IPS-11a (cell line): ENCODE measurements around the gene WDR77.

Source experiments
- H3K4me3 ChIP-seq: one replicate; pipeline ENCODE4 v1.5.1; 2013; ENCODE audit warnings: low read depth, low read length, control low read depth

Gene WDR77

GRCh38 chr1:111448918-111449702, at the start of gene WDR77, which contains the start of gene ATP5PB:
Gene WDR77 (minus strand): TSS chr1:111449256. CDS start chr1:111449169, 87 bp downstream.
Gene ATP5PB (plus strand): TSS chr1:111449464. CDS start chr1:111449542, 78 bp downstream.
- peak within 1 kb of the TSS; percentile 88 for H3K4me3 ChIP-seq

GRCh38 chr1:111497592-111497991, 48.5 kb upstream of the WDR77 start:
- H3K4me3 ChIP-seq = no peak overlapping the region

GRCh38 chr1:111496398-111496797, 47.3 kb upstream of the WDR77 start:
- no peak overlapping the region for H3K4me3 ChIP-seq

GRCh38 chr1:111491070-111491469, 42.0 kb upstream of the WDR77 start:
- no peak overlapping the region for H3K4me3 ChIP-seq

- no peak overlapping the region for H3K4me3 ChIP-seq
Observed at GRCh38 chr1:111490220-111490619, 41.2 kb upstream of the WDR77 start.

GRCh38 chr1:111489604-111490003, 40.5 kb upstream of the WDR77 start:
- H3K4me3 ChIP-seq = no peak overlapping the region

GRCh38 chr1:111488669-111489068, 39.6 kb upstream of the WDR77 start:
- no peak overlapping the region for H3K4me3 ChIP-seq

- H3K4me3 ChIP-seq = no peak overlapping the region
Observed at GRCh38 chr1:111487133-111487532, 38.1 kb upstream of the WDR77 start.

- no peak overlapping the region for H3K4me3 ChIP-seq
Observed at GRCh38 chr1:111486431-111486830, 37.4 kb upstream of the WDR77 start.

- no peak overlapping the region for H3K4me3 ChIP-seq
Observed at GRCh38 chr1:111484391-111485026, 35.5 kb upstream of the WDR77 start.

- H3K4me3 ChIP-seq = no peak overlapping the region
Observed at GRCh38 chr1:111483876-111484275, 34.8 kb upstream of the WDR77 start.

GRCh38 chr1:111483166-111483565, 34.1 kb upstream of the WDR77 start:
- no peak overlapping the region for H3K4me3 ChIP-seq

- H3K4me3 ChIP-seq = no peak overlapping the region
Observed at GRCh38 chr1:111481387-111482221, 32.5 kb upstream of the WDR77 start.

GRCh38 chr1:111480674-111481073, 31.6 kb upstream of the WDR77 start:
- H3K4me3 ChIP-seq = no peak overlapping the region

- H3K4me3 ChIP-seq = no peak overlapping the region
Observed at GRCh38 chr1:111476761-111477309, 27.8 kb upstream of the WDR77 start.

GRCh38 chr1:111476214-111476613, 27.2 kb upstream of the WDR77 start:
- H3K4me3 ChIP-seq = no peak overlapping the region

GRCh38 chr1:111475701-111476100, 26.6 kb upstream of the WDR77 start:
- H3K4me3 ChIP-seq = no peak overlapping the region

- no peak overlapping the region for H3K4me3 ChIP-seq
Observed at GRCh38 chr1:111474521-111474920, 25.5 kb upstream of the WDR77 start.

- H3K4me3 ChIP-seq = no peak overlapping the region
Observed at GRCh38 chr1:111474106-111474505, 25.1 kb upstream of the WDR77 start.

GRCh38 chr1:111471538-111471937, 22.5 kb upstream of the WDR77 start:
- no peak overlapping the region for H3K4me3 ChIP-seq

GRCh38 chr1:111471012-111471411, 22.0 kb upstream of the WDR77 start:
- no peak overlapping the region for H3K4me3 ChIP-seq
